ENCODE results near the gene B3GNT5.
"Not testable (repeated sequence)": the region's sequence is repeated elsewhere in the genome, so short reads cannot be mapped to it uniquely, and the experiment has no call there.

The B3GNT5 gene

GRCh38 chr3:183252973-183253527, at the start of gene B3GNT5:
B3GNT5 (plus strand) TSS chr3:183253253; CDS start chr3:183269799, 16,546 bp downstream.
- peak; percentile 41 for DNase-seq

- no peak for DNase-seq
Measured at GRCh38 chr3:183203670-183204069, 49.4 kb upstream of the B3GNT5 start.

GRCh38 chr3:183208260-183208659, 44.8 kb upstream of the B3GNT5 start:
- no peak for DNase-seq

- no peak for DNase-seq
Measured at GRCh38 chr3:183208800-183209199, 44.3 kb upstream of the B3GNT5 start.

- DNase-seq = no peak
Measured at GRCh38 chr3:183210341-183210740, 42.7 kb upstream of the B3GNT5 start.

GRCh38 chr3:183210862-183211341, 42.2 kb upstream of the B3GNT5 start:
- no peak for DNase-seq

GRCh38 chr3:183211352-183211751, 41.7 kb upstream of the B3GNT5 start:
- no peak for DNase-seq

GRCh38 chr3:183212096-183212495, 41.0 kb upstream of the B3GNT5 start:
- no peak for DNase-seq

GRCh38 chr3:183212565-183212964, 40.5 kb upstream of the B3GNT5 start:
- DNase-seq = no peak

GRCh38 chr3:183213415-183214276, 39.4 kb upstream of the B3GNT5 start:
- DNase-seq = no peak

- no peak for DNase-seq
Measured at GRCh38 chr3:183214277-183214612, 38.8 kb upstream of the B3GNT5 start.

GRCh38 chr3:183215591-183216202, 37.4 kb upstream of the B3GNT5 start:
- no peak for DNase-seq

- DNase-seq = no peak
Measured at GRCh38 chr3:183217548-183218332, 35.3 kb upstream of the B3GNT5 start.

- DNase-seq = no peak
Measured at GRCh38 chr3:183218826-183219225, 34.2 kb upstream of the B3GNT5 start.

GRCh38 chr3:183220828-183221227, 32.2 kb upstream of the B3GNT5 start:
- no peak for DNase-seq

GRCh38 chr3:183222631-183223235, 30.3 kb upstream of the B3GNT5 start:
- DNase-seq = no peak

GRCh38 chr3:183224180-183224970, 28.7 kb upstream of the B3GNT5 start:
- peak; percentile 63 for DNase-seq

GRCh38 chr3:183226333-183226890, 26.6 kb upstream of the B3GNT5 start:
- no peak for DNase-seq

GRCh38 chr3:183227586-183227985, 25.5 kb upstream of the B3GNT5 start:
- peak; percentile 4 for DNase-seq

GRCh38 chr3:183229178-183229577, 23.9 kb upstream of the B3GNT5 start:
- DNase-seq = no peak

GRCh38 chr3:183230251-183230650, 22.8 kb upstream of the B3GNT5 start:
- not testable (repeated sequence) for DNase-seq

- DNase-seq = no peak
Measured at GRCh38 chr3:183230826-183231225, 22.2 kb upstream of the B3GNT5 start.
